Stimulated activated CD4-positive, alpha-beta T cell treated with anti-CD3 and anti-CD28 coated beads, TNF-alpha, amount 100 ng/mL, for 4 hours (primary cell): ENCODE results near the gene PI4K2A.
"Not testable (repeated sequence)": the region's sequence is repeated elsewhere in the genome, so short reads cannot be mapped to it uniquely, and the experiment has no call there.

Experiments
- DNase-seq, 3 experiments: peaks; one replicate each; pipeline ENCODE4 v3.0.0-alpha.2; 2020; ENCODE audit warnings: low read depth in 3 of 3

Gene PI4K2A

GRCh38 chr10:97631098-97631497 is 9.4 kb upstream of the PI4K2A start:
- DNase-seq = no peak

DNA sequence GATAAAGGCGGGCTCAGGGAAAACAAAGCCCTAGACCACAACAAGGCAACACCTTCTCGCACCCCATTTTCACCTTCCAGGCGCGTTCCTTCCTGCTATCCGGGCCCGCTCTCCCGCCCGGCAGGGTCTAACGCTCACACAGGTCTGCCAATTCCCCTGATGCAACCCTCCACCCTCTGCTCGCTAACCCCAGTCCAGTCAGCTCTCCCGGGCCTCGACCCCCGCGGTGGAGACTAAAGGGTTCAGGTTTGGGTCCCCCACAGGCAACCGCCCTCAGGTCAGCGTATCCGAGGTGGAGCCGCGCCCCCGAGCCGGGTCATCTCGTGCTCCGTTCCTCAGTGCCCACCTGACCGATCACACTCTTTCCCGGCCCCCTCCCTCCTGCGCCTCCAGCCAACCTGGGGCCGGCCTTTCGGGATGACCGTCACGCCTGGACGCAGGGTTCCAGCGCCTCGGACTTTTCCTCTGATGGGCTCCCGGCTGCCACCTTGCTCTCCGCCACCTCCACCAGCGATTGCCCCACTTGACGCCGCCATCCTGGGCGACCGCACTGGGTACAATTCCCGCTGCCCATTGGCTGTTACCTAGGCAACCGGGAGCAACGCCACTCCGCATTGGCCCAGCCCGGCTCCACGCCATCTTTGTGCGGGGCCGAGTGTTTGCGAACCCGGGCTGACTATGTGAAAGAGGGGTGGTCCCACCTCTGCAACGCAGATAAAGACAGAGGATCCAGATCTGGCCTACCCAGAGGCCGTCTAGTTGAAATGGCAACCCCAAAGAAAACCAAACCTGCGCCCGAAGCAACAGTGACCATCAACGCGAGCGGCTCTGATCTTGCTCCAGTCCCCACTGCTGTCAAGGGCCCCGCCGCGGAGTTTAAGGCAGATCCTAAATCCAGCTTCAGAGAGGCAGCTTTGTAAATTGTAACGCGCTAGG is 7.3 kb upstream of the PI4K2A start, which contains the start of gene MORN4:
TSS of gene MORN4 (minus strand) at position 552 of the 936 bp plus-strand sequence. CDS start 13,847 bp downstream, outside the sequence.
- peak; percentile 69 to 85 (median 78) for DNase-seq

DNA sequence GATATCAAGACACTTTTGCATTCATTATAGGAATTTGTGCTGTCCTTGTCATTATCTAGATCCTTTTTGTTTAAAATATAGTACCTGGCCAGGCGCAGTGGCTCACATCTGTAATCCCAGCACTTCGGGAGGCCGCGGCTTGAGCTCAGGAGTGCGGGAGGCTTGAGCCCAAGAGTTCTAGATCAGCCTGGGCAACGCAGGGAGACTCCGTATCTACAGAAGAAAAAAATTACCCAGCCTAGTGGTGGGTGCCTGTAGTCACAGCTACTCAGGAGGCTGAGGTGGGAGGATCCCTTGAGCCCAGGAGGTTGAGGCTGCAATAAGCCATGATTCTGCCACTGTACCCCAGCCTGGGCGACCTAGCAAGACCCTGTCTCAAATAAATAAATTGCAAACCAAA is 6.5 kb upstream of the PI4K2A start:
- no peak for DNase-seq

DNA sequence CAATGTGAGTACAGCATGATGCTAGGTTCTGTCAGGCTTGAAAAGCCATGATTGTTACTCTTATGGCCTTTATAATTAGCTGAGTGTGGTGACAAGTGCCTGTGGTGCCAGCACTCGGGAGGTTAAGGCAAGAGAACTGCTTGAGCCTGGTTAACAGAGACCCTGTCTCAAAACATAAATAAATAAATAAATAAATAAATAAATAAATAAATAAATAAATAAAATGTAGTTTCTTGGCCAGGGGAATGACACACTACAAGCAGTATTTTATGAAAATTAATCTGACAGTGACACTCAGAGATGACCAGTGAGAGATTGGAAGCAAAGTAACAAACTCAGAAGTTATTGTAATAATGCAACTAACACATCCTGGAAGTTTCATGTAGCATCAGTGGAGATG is 4.9 kb upstream of the PI4K2A start:
- no peak for DNase-seq

GRCh38 chr10:97639090-97639489 is 1.4 kb upstream of the PI4K2A start:
- not testable (repeated sequence) for DNase-seq

- peak in 1 of 3 experiments; percentile 5 for DNase-seq
Observed at GRCh38 chr10:97640868-97641811, 669 bp downstream of the PI4K2A start.

DNA sequence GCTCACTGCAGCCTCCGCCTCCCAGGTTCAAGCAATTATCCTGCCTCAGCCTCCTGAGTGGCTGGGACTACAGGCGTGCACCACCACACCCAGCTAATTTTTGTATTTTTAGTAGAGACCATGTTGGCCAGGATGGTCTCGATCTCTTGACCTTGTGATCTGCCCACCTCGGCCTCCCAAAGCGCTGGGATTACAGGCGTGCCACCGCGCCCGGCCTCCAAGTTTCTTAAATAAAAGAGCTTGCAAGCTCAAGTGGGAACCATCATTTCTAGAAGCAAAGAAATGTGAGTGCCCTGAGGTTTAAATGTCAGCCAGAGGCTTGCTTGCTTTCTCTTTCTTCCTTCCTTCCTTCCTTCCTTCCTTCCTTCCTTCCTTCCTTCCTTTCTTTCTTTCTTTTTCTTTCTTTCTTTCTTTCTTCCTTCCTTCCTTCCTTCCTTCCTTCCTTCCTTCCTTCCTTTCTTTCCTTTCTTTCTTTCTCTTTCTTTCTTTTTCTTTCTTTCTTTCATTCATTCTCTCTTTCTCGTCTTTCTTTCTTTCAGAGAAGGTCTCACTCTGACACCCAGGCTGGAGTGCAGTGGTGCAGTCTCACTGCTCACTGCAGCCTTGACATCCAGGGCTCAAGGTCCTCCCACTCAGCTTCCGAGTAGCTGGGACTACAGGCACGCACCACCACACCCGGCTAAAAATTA is 2.1 kb downstream of the PI4K2A start:
- not testable (repeated sequence) for DNase-seq

GRCh38 chr10:97643441-97643985 is 3.0 kb downstream of the PI4K2A start:
- no peak for DNase-seq

DNA sequence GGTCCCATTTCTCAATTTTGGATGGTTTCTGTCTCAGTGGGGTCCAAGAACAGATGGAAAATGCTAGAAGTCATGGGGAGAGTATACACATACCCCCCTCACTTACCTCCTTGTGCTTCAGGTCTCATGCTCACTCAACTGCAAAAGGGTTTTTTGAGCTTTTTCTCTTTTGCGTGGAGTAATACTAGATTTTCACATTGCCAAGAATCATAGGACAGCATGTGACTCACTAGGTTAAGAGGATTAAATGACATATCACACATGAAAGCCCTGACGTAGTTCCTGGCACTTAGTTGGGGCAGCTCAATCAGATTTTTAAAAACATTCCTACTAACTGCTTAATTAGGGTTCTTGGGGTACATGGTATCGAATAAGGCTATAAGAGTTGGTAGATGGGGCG is 4.5 kb downstream of the PI4K2A start:
- DNase-seq = no peak

DNA sequence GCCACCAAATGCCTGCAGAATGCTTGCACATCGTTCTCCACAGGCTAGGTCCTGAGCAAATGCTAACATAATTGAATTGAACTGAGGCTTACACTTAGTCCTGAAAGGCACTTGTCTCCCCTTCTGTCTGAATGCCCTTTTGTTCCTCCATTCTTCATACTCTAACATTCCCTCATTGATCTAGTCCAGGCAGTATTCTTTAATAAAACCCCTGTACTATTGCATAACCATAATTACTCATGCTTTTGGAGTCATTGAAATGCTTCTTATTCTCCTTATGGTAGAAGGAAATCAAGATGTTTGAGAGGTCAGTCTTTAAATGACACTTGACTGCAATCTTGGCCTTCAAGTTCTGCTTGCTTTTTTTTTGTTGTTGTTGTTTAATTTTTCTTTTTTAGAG is 7.1 kb downstream of the PI4K2A start:
- no peak for DNase-seq

DNA sequence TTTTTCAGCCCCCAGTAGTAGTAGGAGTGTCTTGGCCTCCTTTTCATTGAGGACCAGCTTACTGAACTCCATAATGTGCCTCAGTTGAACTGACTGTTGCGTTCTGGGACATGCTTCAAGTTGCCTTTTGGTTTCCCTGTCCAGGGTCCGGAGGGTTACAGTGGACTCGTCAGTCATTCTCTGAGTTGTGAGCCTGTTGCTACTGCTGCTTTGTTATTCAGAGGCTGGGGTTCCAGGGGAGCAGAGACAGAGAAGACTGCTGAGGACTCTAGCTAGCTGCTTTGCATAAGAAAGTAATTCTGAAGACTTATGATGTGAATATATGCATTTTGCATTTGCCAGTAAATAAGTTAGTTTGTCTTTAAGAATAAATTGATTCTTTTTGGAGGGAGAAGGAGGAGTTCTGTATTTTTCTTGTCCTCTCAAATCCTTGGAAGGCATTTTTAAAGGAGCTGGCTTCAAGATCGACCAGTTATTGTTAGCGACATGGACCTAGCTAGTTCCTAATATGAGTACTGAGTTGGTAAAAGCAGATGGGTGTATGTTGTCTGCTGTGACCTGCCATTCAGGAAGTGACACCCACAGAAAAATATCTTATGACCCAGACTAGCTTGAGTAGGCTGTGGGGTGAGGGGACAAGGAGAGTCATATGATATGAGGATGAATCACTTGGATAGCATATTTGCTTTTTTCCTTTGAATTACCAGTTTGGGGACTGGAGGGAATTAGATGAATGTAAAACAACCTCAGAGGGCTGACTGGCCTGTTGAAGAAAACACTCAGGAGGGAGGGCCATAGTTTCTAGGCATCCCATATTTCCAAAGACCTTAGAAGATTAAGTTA is 8.3 kb downstream of the PI4K2A start:
- peak in 1 of 3 experiments; percentile 23 for DNase-seq

GRCh38 chr10:97649405-97649750 is 8.9 kb downstream of the PI4K2A start:
- DNase-seq = not testable (repeated sequence)

DNA sequence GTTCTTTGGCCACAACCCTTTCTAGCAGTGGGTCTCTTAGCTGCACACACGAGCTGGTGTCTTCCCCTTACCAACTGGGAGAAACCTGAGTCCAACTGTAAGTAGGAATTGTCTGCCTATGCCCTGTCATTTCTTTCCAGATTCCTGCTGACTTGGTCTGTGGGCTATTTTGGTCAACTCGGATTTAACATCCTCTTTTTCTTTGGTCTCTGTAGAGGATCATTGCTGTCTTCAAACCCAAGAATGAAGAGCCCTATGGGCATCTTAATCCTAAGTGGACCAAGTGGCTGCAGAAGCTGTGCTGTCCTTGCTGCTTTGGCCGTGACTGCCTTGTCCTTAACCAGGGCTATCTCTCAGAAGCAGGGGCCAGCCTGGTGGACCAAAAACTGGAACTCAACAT is 10.3 kb downstream of the PI4K2A start:
- DNase-seq = no peak

- no peak for DNase-seq
Observed at GRCh38 chr10:97651773-97652172, 11.3 kb downstream of the PI4K2A start.

GRCh38 chr10:97656777-97657176 is 16.3 kb downstream of the PI4K2A start:
- no peak for DNase-seq

DNA sequence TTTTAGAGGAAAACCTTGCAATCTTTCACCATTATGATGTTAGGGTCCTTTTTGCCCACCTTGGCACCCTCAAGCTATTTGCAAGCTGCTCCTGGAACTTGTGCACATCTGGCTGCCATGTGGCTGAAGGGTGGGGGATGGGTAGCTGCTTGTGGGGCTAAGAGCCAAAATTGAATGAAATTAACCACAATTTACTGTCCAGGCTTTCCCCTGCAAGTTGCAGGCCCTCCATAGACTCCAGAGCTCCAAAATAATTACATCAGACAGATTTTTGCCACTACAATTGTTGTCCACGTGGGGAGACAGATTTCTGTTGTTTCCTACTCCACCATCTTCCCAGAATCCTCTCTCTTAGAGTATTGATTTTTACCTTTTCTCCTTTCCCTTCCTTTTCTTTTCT is 19.1 kb downstream of the PI4K2A start:
- DNase-seq = no peak

DNA sequence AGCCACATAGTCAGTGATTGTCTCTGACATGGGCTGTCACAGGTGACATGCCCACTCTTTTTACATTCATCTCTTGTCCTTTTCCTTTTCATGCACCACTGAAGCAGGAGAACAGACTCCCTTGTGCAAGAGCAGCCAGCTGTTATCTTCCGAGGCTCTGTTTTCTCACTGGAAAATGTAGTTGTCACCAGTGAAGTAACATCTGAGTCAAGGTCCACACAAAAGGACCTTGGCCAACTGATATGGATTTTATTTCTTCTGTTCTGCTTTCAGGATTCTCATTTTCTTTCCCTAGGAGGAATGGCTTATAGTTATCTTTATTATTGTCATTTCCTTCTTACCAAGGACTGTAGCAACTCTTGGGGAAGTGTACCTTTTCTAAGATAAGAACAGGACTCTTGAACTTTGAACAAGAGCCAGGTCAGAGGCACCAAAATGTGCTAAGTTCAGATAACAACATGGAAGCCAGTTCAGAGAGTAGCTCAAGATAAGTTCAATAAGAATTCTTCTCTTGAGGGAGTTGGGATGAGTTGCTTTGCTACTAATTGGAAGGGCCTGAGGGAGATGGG is 23.9 kb downstream of the PI4K2A start:
- no peak for DNase-seq

GRCh38 chr10:97666992-97667391 is 26.5 kb downstream of the PI4K2A start:
- no peak for DNase-seq

DNA sequence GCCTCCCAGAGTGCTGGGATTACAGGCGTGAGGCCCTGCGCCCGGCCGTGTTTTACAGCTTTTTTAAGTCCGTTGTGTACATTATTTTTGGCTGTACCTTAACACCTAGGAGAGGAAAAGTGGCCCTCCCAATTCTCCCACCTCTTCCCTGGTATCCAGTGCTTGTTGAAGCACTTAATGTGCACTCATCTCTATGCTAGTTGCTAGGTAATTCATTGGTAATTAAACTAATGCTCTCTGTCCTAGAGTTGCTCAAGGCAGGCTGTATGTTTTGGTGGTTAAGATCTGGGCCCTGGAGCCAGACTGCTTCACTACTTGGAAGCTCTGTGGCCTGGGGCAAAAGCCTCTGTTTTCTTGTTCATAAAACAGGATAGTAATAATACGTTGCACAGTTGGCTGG is 27.0 kb downstream of the PI4K2A start:
- DNase-seq = no peak

GRCh38 chr10:97669571-97669970 is 29.1 kb downstream of the PI4K2A start:
- DNase-seq = no peak
